ENCODE results near the gene STX19. TPM values are rescaled to one million over a fixed set of nuclear protein-coding genes. Genes with fewer than 3 reads are reported as not detected.

STX19 gene
- total and polyA plus RNA-seq, 2 donors (not counting 3 experiments of a cell fraction or from before 2014, with no cell fraction given) = not detected

DNA sequence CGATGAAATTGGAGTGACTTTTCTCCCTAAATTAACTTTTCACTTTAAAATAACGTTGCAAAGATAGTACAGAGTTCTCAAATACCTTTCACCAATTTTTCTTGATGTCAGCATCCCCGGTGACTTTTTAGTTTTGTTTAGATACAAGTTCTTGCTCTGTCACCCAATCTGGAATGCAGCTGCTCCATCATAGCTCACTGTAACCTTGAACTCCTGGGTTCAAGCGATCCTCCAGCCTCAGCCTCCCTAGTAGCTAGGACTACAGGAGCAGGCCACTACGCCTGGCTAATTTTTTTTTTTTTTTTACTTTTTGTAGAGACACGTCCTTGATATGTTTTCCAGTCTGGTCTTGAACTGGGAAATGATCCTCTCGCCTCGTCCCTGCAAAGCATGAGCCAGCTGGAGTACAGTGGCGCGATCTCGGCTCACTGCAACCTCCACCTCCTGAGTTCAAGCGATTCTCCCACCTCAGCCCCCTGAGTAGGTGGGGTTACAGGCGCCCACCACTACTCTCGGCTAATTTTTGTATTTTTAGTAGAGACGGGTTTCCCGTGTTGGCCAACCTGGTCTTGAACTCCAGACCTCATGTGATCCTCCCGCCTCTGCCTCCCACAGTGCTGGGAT, 35.2 kb upstream of the STX19 start:
- ChIA-PET CTCF (interaction anchor here (1.1 to 2.6 kb wide), 3 partner anchors 8 to 90 kb away, joined by 4 to 14 read pairs (median 5); partner anchors contain the start of gene PROS1), POLR2A (interaction anchor here (0.9 to 1.3 kb wide), 3 partner anchors 34 to 91 kb away, joined by 3 to 4 read pairs (median 4); no protein-coding TSS in a partner anchor)
- dilution Hi-C loops (cut with MboI; ENCODE audit: extremely low pct_ligation_motif_present, low sequenced_read_pairs) (no loop called here), intact Hi-C loops (cut with micrococcal nuclease) (loop anchor here (2.0 to 10.0 kb wide), 3 partner anchors 59 to 159 kb away; partner anchors contain the start of gene PROS1)
- peaks cover 17% of the 10 kb centered on the region for H3K4me1 ChIP-seq (ENCODE audit: control insufficient read depth, extremely low read depth, insufficient read depth, low read length)
- BruUV-seq (replicated peaks) = no TSS peak
- no peaks in the 10 kb centered on the region for H3K9me1 ChIP-seq (replicated peaks; ENCODE audit: control insufficient read depth, extremely low read depth, insufficient read depth, low read length)
- H3K79me2 ChIP-seq (ENCODE audit: control insufficient read depth, insufficient read depth, low read length) = peaks cover 10% of the 10 kb centered on the region
- DNase-seq (ENCODE audit: low read depth, low spot score) = no peak
- FAIRE-seq = no peak
- peaks cover 0 to 2% of the 10 kb centered on the region in 2 experiments for H3K36me3 ChIP-seq (ENCODE audit: control insufficient read depth in 2 of 2, extremely low read depth in 1 of 2, insufficient read depth in 2 of 2, low read length in 2 of 2)
- H4K20me1 ChIP-seq (replicated peaks; ENCODE audit: control insufficient read depth, extremely low read depth, insufficient read depth, low read length) = no peaks in the 10 kb centered on the region
- peak overlapping the region; percentile 98 for H3K4me2 ChIP-seq (ENCODE audit: insufficient read depth, low read length)
- TF ChIP-seq JUN (IDR thresholded peaks at IDR 0.05; ENCODE audit: borderline replicate concordance, insufficient read depth, insufficient read length, low read depth) = no peak
- TF ChIP-seq, protein P1, sequence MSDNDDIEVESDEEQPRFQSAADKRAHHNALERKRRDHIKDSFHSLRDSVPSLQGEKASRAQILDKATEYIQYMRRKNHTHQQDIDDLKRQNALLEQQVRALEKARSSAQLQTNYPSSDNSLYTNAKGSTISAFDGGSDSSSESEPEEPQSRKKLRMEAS (IDR thresholded peaks at IDR 0.05; ENCODE audit: insufficient read depth, insufficient read length) = no peak
- TF ChIP-seq, protein P2, sequence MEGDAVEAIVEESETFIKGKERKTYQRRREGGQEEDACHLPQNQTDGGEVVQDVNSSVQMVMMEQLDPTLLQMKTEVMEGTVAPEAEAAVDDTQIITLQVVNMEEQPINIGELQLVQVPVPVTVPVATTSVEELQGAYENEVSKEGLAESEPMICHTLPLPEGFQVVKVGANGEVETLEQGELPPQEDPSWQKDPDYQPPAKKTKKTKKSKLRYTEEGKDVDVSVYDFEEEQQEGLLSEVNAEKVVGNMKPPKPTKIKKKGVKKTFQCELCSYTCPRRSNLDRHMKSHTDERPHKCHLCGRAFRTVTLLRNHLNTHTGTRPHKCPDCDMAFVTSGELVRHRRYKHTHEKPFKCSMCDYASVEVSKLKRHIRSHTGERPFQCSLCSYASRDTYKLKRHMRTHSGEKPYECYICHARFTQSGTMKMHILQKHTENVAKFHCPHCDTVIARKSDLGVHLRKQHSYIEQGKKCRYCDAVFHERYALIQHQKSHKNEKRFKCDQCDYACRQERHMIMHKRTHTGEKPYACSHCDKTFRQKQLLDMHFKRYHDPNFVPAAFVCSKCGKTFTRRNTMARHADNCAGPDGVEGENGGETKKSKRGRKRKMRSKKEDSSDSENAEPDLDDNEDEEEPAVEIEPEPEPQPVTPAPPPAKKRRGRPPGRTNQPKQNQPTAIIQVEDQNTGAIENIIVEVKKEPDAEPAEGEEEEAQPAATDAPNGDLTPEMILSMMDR (IDR thresholded peaks at IDR 0.05; ENCODE audit: extremely low read depth in 1 of 2, insufficient read depth in 1 of 2, low read depth in 1 of 2, low read length in 2 of 2) = no peak
- peak overlapping the region; percentile 43 for H2AFZ ChIP-seq (ENCODE audit: low read depth, low read length)
- peak overlapping the region; percentile 99 for H3K9ac ChIP-seq (replicated peaks; ENCODE audit: extremely low read depth, insufficient read depth, low read length)
- peak overlapping the region; percentile 92 for H3K27ac ChIP-seq (ENCODE audit: insufficient read depth, low read depth, low read length)
- H3K27me3 ChIP-seq (ENCODE audit: control insufficient read depth in 2 of 2, insufficient read depth in 2 of 2, low read length in 2 of 2) = no peaks in the 10 kb centered on the region
- H3K9me3 ChIP-seq (replicated peaks; ENCODE audit: control insufficient read depth, insufficient read depth, low read length) = no peaks in the 10 kb centered on the region
- H3K4me3 ChIP-seq (replicated peaks in 1 of 3; ENCODE audit: insufficient read depth in 1 of 3, low read depth in 1 of 3, low read length in 3 of 3) = peak overlapping the region; percentile 65 to 98 (median 88)
